Measurements from ENCODE around the gene OSBPL6. TPM values are rescaled to one million over a fixed set of nuclear protein-coding genes. Genes with fewer than 3 reads are reported as not detected.

Gene OSBPL6
- total and polyA plus RNA-seq, 7 donors, result 0.23 to 3.2 (median 1.5) TPM

- no peak for DNase-seq
Observed at GRCh38 chr2:178286636-178287035, 92.3 kb downstream of the OSBPL6 start.

GRCh38 chr2:178287652-178288344, 93.5 kb downstream of the OSBPL6 start:
- Histone ChIP-seq H3K27me3 (no peaks in the 10 kb centered on the region), H3K36me3 (no peaks in the 10 kb centered on the region), H3K27ac (no peak overlapping the region), H3K4me3 (no peak overlapping the region), H3K9me3 (no peaks in the 10 kb centered on the region), H3K4me1 (no peaks in the 10 kb centered on the region)
- WGBS, 2 donors, result 65 to 70% methylated on average over 3 of the region's 3 CpGs
- no peak for TF ChIP-seq EP300 (IDR thresholded peaks at IDR 0.05)
- TF ChIP-seq CTCF (IDR thresholded peaks at IDR 0.05), result no peak
- no peak for TF ChIP-seq POLR2AphosphoS5 (IDR thresholded peaks at IDR 0.05)
- TF ChIP-seq POLR2A (IDR thresholded peaks at IDR 0.05), result no peak
- no peak for DNase-seq
- intact Hi-C loops (cut with DNase I), result no loop called here

More at GRCh38 chr2:178286636-178287035, 92.3 kb downstream of the OSBPL6 start:
- Histone ChIP-seq H3K4me1 (no peaks in the 10 kb centered on the region), H3K27me3 (no peaks in the 10 kb centered on the region), H3K36me3 (no peaks in the 10 kb centered on the region), H3K27ac (no peak overlapping the region), H3K4me3 (no peak overlapping the region), H3K9me3 (no peaks in the 10 kb centered on the region)
- intact Hi-C loops (cut with DNase I), result no loop called here
- TF ChIP-seq POLR2A (IDR thresholded peaks at IDR 0.05) (no peak), POLR2AphosphoS5 (IDR thresholded peaks at IDR 0.05) (no peak), CTCF (IDR thresholded peaks at IDR 0.05) (no peak), EP300 (IDR thresholded peaks at IDR 0.05) (no peak)
- WGBS, 2 donors, result 71% methylated on average over 5 of the region's 5 CpGs

- DNase-seq, result no peak
- intact Hi-C loops (cut with DNase I), result no loop called here
- Histone ChIP-seq H3K27ac (no peak overlapping the region), H3K4me3 (no peak overlapping the region), H3K4me1 (no peaks in the 10 kb centered on the region), H3K27me3 (no peaks in the 10 kb centered on the region), H3K9me3 (no peaks in the 10 kb centered on the region), H3K36me3 (no peaks in the 10 kb centered on the region)
- TF ChIP-seq CTCF (IDR thresholded peaks at IDR 0.05) (no peak), POLR2A (IDR thresholded peaks at IDR 0.05) (no peak), POLR2AphosphoS5 (IDR thresholded peaks at IDR 0.05) (no peak), EP300 (IDR thresholded peaks at IDR 0.05) (no peak)
Observed at GRCh38 chr2:178291703-178292102, 97.4 kb downstream of the OSBPL6 start.

- no peak overlapping the region for H3K4me3 ChIP-seq
- H3K9me3 ChIP-seq, result no peaks in the 10 kb centered on the region
- no peaks in the 10 kb centered on the region for H3K4me1 ChIP-seq
- WGBS, 2 donors, result 26 to 71% methylated on average over 1 of the region's 1 CpG
- H3K27ac ChIP-seq, result no peak overlapping the region
- TF ChIP-seq CTCF (IDR thresholded peaks at IDR 0.05) (no peak), EP300 (IDR thresholded peaks at IDR 0.05) (no peak), POLR2A (IDR thresholded peaks at IDR 0.05) (no peak), POLR2AphosphoS5 (IDR thresholded peaks at IDR 0.05) (no peak)
- intact Hi-C loops (cut with DNase I), result no loop called here
- DNase-seq, result no peak
- no peaks in the 10 kb centered on the region for H3K36me3 ChIP-seq
- H3K27me3 ChIP-seq, result no peaks in the 10 kb centered on the region
Observed at GRCh38 chr2:178292586-178292985, 98.3 kb downstream of the OSBPL6 start.

GRCh38 chr2:178295115-178295514, 100.8 kb downstream of the OSBPL6 start:
- no peaks in the 10 kb centered on the region for H3K36me3 ChIP-seq
- no peaks in the 10 kb centered on the region for H3K27me3 ChIP-seq
- intact Hi-C loops (cut with DNase I), result no loop called here
- H3K27ac ChIP-seq, result no peak overlapping the region
- H3K4me1 ChIP-seq, result peaks cover 0 to 4% (median 0%) of the 10 kb centered on the region in 4 donors
- no peak overlapping the region for H3K4me3 ChIP-seq
- TF ChIP-seq CTCF (IDR thresholded peaks at IDR 0.05), result no peak
- TF ChIP-seq POLR2AphosphoS5 (IDR thresholded peaks at IDR 0.05), result no peak
- no peak for TF ChIP-seq EP300 (IDR thresholded peaks at IDR 0.05)
- no peak for TF ChIP-seq POLR2A (IDR thresholded peaks at IDR 0.05)
- H3K9me3 ChIP-seq, result no peaks in the 10 kb centered on the region
- DNase-seq, result no peak
- WGBS, 2 donors, result 23 to 74% methylated on average over 4 of the region's 4 CpGs

All from sigmoid colon (tissue), 7 donors.